ENCODE data around the gene CFTR.
"Not testable (repeated sequence)": the region's sequence is repeated elsewhere in the genome, so short reads cannot be mapped to it uniquely, and the experiment has no call there.

The CFTR gene

DNA sequence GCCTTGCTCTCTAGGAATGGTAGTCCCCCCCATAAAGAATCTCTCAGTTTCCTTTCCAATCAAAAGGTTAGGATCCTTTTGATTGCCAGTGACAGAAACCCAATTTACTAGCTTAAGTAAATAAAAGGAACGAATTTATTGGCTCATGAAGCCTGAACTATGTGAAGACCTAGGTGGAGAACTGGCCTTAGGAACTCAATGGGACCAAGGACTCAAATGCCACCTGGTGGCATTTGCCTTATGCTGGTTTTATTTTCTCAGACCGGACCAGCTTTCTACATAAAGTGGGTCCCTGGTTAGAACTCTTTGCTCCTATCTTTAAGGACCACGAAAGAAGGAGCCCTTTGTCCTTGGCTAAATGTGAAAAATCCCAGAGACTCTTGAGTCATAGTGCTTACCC is 25.4 kb downstream of the CFTR start:
- Histone ChIP-seq H3K36me3 (ENCODE audit: low read depth) (no peaks in the 10 kb centered on the region), H3K27ac (ENCODE audit: poor library complexity, severe bottlenecking) (no peak overlapping the region), H3K4me1 (ENCODE audit: insufficient read depth, poor library complexity, severe bottlenecking) (no peaks in the 10 kb centered on the region), H3K9me3 (ENCODE audit: severe bottlenecking) (no peaks in the 10 kb centered on the region), H3K4me3 (ENCODE audit: severe bottlenecking) (no peak overlapping the region), H3K27me3 (ENCODE audit: insufficient read depth, poor library complexity, severe bottlenecking) (no peaks in the 10 kb centered on the region)
- no peak for TF ChIP-seq CTCF (IDR thresholded peaks at IDR 0.05; ENCODE audit: poor library complexity, severe bottlenecking)
- ATAC-seq (ENCODE audit: low read depth) = no peak
- no peak for DNase-seq (ENCODE audit: low spot score)

DNA sequence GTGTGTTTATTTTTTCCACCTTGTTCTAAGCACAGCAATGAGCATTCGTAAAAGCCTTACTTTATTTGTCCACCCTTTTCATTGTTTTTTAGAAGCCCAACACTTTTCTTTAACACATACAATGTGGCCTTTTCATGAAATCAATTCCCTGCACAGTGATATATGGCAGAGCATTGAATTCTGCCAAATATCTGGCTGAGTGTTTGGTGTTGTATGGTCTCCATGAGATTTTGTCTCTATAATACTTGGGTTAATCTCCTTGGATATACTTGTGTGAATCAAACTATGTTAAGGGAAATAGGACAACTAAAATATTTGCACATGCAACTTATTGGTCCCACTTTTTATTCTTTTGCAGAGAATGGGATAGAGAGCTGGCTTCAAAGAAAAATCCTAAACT is 28.9 kb downstream of the CFTR start:
- ATAC-seq (ENCODE audit: low read depth) = no peak

DNA sequence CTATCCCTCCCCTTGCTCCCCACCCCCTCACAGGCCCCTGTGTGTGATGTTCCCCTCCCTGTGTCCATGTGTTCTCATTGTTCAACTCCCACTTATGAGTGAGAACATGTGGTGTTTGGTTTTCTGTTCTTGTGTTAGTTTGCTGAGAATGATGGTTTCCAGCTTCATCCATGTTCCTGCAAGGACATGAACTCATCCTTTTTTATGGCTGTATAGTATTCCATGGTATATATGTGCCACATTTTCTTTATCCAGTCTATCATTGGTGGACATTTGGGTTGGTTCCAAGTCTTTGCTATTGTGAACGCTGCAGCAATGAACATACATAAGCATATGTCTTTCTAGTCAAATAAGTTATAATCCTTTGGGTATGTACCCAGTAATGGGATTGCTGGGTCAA is 37.4 kb downstream of the CFTR start:
- not testable (repeated sequence) for ATAC-seq (ENCODE audit: low read depth); H3K9me3 ChIP-seq (ENCODE audit: severe bottlenecking); H3K4me3 ChIP-seq (ENCODE audit: severe bottlenecking); H3K36me3 ChIP-seq (ENCODE audit: low read depth); DNase-seq (ENCODE audit: low spot score); H3K27me3 ChIP-seq (ENCODE audit: insufficient read depth, poor library complexity, severe bottlenecking); H3K27ac ChIP-seq (ENCODE audit: poor library complexity, severe bottlenecking); H3K4me1 ChIP-seq (ENCODE audit: insufficient read depth, poor library complexity, severe bottlenecking)

More for the DNA sequence above, 28.9 kb downstream of the CFTR start:
- Histone ChIP-seq H3K36me3 (ENCODE audit: low read depth) (no peaks in the 10 kb centered on the region), H3K27ac (ENCODE audit: poor library complexity, severe bottlenecking) (no peak overlapping the region), H3K9me3 (ENCODE audit: severe bottlenecking) (no peaks in the 10 kb centered on the region), H3K4me1 (ENCODE audit: insufficient read depth, poor library complexity, severe bottlenecking) (no peaks in the 10 kb centered on the region), H3K27me3 (ENCODE audit: insufficient read depth, poor library complexity, severe bottlenecking) (no peaks in the 10 kb centered on the region), H3K4me3 (ENCODE audit: severe bottlenecking) (no peak overlapping the region)
- TF ChIP-seq CTCF (IDR thresholded peaks at IDR 0.05; ENCODE audit: poor library complexity, severe bottlenecking) = no peak
- DNase-seq (ENCODE audit: low spot score) = no peak

DNA sequence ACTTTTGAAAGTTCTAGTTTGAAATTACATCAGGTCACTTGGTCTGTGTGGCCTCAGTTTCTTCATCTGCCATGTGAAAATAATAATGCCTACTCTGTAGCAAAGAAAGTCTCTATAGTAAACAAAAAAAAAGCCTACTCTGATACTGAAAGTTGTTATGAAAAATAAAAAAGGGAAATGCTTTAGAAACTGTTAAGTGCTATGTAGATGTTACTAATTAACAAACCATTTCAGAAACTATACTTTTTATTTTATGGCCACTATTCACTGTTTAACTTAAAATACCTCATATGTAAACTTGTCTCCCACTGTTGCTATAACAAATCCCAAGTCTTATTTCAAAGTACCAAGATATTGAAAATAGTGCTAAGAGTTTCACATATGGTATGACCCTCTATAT is 50.6 kb downstream of the CFTR start:
- H3K4me1 ChIP-seq (ENCODE audit: insufficient read depth, poor library complexity, severe bottlenecking) = no peaks in the 10 kb centered on the region
- H3K9me3 ChIP-seq (ENCODE audit: severe bottlenecking) = no peaks in the 10 kb centered on the region
- no peak overlapping the region for H3K27ac ChIP-seq (ENCODE audit: poor library complexity, severe bottlenecking)
- H3K4me3 ChIP-seq (ENCODE audit: severe bottlenecking) = no peak overlapping the region
- H3K36me3 ChIP-seq (ENCODE audit: low read depth) = no peaks in the 10 kb centered on the region
- ATAC-seq (ENCODE audit: low read depth) (no peak), DNase-seq (ENCODE audit: low spot score) (no peak)
- H3K27me3 ChIP-seq (ENCODE audit: insufficient read depth, poor library complexity, severe bottlenecking) = no peaks in the 10 kb centered on the region
- TF ChIP-seq CTCF (IDR thresholded peaks at IDR 0.05; ENCODE audit: poor library complexity, severe bottlenecking) = no peak

DNA sequence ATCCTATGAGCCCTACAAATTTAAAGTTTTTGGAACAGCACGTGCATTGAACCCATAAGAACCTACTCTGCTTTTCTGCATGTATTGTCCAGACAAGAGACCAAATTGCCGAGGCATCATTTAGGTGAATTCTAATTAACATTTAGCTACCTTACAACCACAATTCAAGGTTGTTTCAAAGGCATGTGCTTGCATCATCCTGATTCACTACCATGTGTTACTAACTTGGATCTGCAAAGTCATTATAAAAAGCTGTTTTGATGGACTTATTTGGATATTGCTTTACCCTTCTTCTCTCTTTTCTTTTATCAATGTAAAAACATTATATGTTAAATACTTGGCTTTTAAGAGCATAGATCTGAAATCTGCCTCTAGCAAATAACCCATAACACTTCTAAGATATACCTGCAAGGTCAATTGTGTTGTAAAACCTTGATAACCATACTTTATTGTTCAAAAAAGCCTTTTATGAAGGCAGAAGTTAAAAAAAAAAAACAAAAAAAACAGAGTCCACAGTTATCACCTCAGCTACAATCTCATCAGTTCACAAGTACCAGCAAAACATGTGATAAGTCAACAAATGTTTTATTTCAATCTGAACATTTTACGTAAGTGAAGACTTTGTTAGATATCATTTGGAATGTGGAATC is 51.9 kb downstream of the CFTR start:
- no peaks in the 10 kb centered on the region for H3K4me1 ChIP-seq (ENCODE audit: insufficient read depth, poor library complexity, severe bottlenecking)
- no peak overlapping the region for H3K4me3 ChIP-seq (ENCODE audit: severe bottlenecking)
- ATAC-seq (ENCODE audit: low read depth) (no peak), DNase-seq (ENCODE audit: low spot score) (no peak)
- H3K36me3 ChIP-seq (ENCODE audit: low read depth) = no peaks in the 10 kb centered on the region
- TF ChIP-seq CTCF (IDR thresholded peaks at IDR 0.05; ENCODE audit: poor library complexity, severe bottlenecking) = no peak
- H3K27me3 ChIP-seq (ENCODE audit: insufficient read depth, poor library complexity, severe bottlenecking) = no peaks in the 10 kb centered on the region
- H3K9me3 ChIP-seq (ENCODE audit: severe bottlenecking) = no peaks in the 10 kb centered on the region
- H3K27ac ChIP-seq (ENCODE audit: poor library complexity, severe bottlenecking) = no peak overlapping the region

Data from RWPE2 (cell line).